A673 (cell line): ENCODE measurements around the gene IGSF22.

Experiments used
- EZH2 ChIP-seq: fragments of 200-600 bp; sonication (generic); IDR thresholded peaks from 2 replicates; pipeline ENCODE4 v1.6.1; 2017; ENCODE audit warnings: borderline replicate concordance, low read depth, mild to moderate bottlenecking, mixed read lengths, antibody characterized with exemption, low read length; ENCODE audit not compliant: poor library complexity, severe bottlenecking
- TF ChIP-seq, protein P1 (sequence below): fragments of 300-800, 200-600 bp; sonication (generic); conservative IDR thresholded peaks from 2 replicates; pipeline ENCODE4 v1.5.1; 2017; ENCODE audit warnings: low read depth, mild to moderate bottlenecking, antibody characterized with exemption, low read length, moderate library complexity, mixed read lengths

DNA sequence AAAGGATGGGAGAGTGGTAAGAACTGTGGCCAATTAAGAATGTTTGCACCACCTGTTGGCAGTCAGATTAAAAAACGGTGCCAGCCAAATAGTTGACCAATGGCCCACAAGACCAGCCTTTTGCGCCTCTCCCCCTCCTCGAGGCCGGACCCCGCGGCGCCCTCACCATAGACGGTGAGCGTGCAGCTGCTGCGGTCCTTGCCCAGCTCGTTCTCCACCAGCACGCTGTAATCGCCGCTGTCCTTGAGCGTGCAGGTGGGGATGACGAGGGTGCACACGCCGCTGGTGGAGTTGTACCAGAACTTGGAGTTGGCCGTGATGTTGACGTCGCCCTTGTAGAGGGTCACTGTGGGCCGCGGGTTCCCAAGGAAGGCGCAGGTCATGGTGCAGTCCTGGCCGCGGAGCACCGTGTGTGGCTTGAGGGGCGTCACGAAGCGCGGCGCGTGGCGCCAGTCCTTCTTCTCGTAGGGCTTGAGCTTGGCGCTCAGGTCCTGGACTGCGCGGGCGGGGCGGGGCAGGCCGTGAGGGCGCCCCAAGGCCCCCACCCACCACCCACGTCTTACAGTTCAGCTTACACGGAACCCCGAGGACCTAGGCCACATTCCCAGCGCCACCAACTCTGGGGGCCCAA lies 20.2 kb downstream of the IGSF22 start:
- TF ChIP-seq, protein P1, sequence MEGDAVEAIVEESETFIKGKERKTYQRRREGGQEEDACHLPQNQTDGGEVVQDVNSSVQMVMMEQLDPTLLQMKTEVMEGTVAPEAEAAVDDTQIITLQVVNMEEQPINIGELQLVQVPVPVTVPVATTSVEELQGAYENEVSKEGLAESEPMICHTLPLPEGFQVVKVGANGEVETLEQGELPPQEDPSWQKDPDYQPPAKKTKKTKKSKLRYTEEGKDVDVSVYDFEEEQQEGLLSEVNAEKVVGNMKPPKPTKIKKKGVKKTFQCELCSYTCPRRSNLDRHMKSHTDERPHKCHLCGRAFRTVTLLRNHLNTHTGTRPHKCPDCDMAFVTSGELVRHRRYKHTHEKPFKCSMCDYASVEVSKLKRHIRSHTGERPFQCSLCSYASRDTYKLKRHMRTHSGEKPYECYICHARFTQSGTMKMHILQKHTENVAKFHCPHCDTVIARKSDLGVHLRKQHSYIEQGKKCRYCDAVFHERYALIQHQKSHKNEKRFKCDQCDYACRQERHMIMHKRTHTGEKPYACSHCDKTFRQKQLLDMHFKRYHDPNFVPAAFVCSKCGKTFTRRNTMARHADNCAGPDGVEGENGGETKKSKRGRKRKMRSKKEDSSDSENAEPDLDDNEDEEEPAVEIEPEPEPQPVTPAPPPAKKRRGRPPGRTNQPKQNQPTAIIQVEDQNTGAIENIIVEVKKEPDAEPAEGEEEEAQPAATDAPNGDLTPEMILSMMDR: no peak
- no peak for TF ChIP-seq EZH2
